NCI-H128 (cell line): ENCODE measurements around the gene MMRN1.
"Not testable (repeated sequence)": the region's sequence is repeated elsewhere in the genome, so short reads cannot be mapped to it uniquely, and the experiment has no call there.

ENCODE experiments used
- DNase-seq: peaks from one replicate; lab custom pipeline; 2025; ENCODE audit not compliant: unreplicated experiment; lab: John Stamatoyannopoulos, UW

The MMRN1 gene, protein sequence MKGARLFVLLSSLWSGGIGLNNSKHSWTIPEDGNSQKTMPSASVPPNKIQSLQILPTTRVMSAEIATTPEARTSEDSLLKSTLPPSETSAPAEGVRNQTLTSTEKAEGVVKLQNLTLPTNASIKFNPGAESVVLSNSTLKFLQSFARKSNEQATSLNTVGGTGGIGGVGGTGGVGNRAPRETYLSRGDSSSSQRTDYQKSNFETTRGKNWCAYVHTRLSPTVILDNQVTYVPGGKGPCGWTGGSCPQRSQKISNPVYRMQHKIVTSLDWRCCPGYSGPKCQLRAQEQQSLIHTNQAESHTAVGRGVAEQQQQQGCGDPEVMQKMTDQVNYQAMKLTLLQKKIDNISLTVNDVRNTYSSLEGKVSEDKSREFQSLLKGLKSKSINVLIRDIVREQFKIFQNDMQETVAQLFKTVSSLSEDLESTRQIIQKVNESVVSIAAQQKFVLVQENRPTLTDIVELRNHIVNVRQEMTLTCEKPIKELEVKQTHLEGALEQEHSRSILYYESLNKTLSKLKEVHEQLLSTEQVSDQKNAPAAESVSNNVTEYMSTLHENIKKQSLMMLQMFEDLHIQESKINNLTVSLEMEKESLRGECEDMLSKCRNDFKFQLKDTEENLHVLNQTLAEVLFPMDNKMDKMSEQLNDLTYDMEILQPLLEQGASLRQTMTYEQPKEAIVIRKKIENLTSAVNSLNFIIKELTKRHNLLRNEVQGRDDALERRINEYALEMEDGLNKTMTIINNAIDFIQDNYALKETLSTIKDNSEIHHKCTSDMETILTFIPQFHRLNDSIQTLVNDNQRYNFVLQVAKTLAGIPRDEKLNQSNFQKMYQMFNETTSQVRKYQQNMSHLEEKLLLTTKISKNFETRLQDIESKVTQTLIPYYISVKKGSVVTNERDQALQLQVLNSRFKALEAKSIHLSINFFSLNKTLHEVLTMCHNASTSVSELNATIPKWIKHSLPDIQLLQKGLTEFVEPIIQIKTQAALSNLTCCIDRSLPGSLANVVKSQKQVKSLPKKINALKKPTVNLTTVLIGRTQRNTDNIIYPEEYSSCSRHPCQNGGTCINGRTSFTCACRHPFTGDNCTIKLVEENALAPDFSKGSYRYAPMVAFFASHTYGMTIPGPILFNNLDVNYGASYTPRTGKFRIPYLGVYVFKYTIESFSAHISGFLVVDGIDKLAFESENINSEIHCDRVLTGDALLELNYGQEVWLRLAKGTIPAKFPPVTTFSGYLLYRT

DNA sequence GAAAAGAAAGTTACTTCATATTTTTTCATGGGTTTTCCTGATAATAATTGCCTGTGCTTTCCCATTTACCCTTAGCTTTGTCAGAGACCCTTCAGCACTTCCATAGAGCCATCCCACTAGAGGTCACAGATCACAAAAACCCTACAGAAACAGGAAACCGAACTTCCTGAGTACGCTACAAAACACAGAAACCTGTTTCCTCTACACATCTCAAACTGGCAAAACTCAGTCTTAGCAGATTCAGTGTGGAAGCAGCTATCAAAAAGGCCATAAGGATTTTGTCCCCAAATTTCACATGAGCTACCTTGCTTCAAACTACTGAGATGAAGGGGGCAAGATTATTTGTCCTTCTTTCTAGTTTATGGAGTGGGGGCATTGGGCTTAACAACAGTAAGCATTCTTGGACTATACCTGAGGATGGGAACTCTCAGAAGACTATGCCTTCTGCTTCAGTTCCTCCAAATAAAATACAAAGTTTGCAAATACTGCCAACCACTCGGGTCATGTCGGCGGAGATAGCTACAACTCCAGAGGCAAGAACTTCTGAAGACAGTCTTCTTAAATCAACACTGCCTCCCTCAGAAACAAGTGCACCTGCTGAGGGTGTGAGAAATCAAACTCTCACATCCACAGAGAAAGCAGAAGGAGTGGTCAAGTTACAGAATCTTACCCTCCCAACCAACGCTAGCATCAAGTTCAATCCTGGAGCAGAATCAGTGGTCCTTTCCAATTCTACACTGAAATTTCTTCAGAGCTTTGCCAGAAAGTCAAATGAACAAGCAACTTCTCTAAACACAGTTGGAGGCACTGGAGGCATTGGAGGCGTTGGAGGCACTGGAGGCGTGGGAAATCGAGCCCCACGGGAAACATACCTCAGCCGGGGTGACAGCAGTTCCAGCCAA is at the start of gene MMRN1:
MMRN1 (plus strand) TSS at position 206 of the 902 bp plus-strand sequence; CDS start at position 324, 118 bp downstream.
- DNase-seq = no peak

DNA sequence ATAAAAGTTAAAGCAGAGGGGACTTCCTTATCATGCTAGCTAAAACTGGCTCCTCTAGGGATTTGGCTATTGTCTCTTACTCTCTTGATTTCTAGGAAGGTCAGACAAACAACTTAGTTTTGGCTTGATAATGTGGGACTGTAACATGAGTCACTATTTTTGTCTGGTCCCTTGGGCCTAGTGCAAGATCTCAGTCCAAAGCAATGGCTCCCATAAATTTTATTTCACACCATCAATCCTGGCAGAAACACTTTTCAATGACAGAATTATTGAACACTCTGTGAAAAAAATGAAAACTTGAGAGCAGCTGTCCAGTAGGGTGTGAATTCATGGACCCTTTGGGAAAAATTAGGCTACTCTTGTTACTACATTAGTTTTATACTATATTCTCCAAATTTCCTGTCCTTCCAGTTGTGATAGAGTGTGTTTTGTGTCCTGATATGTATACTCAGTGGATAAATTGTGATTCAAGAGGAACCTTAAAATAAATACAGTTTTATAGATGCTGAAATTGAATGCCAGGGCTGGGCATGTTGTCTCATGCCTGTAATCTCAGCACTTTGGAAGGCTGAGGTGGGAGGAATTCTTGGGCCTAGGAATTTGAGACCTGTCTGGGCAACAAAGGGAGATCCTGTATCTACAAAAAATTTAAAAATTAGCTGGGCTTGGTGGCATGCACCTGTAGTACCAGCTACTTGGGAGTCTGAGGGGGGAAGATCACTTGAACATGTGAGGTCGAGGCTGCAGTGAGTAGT is 46.9 kb upstream of the MMRN1 start:
- no peak for DNase-seq

DNA sequence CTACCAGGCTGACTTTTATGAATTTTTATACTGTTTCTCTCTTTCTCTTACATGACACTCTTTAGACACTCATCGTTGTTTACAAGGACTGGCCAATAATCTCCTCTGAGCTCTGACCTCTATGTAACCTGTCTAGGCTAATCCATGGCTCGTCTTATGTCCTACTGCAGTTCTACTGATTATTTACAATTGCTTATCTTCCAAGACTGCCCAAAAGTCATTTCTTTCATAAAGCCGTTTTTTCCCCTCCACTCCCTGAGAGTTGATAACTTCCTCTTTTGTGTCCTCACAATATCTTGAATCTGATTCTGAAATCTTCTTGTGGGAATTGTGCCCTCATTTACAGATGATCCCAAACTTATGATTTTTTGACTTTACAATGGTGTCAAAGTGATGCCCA is 39.4 kb upstream of the MMRN1 start:
- no peak for DNase-seq

DNA sequence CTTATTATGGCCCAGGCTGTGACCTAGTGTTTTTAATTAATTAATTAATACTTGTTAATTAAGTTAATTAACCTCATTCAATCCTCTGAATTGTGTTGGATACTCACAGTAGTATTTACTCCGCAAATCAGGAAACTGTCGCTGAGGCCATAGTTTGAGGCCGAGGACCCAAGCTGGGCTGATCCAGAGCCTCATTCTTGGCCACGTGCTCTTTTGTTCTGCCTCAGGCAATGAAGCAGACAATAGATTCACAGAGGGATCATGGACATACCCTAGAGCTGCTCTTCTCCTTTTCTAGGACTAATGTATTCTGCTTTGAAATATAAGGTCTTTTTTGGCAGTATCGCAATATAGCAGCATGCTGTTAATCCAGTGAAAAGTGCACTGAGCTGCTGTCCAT is 33.7 kb upstream of the MMRN1 start:
- no peak for DNase-seq

DNA sequence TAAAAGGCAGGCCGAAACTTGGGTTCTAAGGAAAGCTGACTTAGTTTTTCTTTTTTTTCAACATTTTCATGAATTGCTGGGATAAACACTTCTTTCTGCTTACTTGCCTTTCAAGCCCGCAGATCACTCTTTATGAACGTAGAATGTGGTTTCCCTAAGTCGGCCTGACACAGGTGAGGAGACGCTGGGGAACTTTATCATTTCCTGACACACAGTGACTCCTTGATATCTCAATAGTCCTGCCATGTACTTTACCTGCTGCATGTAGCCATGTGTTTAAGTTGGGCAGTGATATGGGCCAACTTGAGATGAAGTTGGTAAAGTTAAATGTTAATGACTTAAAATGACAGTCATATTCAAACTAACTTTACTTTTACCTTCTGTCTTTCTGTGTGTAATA is 31.1 kb upstream of the MMRN1 start:
- no peak for DNase-seq

DNA sequence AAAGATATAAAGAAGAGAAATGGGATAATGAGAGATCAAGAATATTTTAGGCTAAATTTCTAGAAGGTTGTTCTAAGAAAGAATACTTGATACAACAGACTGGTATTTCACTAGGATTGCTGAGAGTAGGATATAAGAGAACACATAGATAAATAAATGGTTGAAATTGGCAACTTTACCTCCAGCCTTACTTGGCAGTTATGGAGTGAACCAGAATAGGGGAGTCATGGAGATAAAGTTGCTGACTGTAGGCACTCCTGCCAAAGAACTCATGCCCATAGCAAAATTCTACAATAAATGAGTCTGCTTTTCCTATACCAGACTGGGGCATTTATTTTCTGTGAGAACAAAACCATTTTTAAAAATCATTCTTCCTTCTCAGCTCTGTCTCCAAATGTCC is 26.4 kb upstream of the MMRN1 start:
- no peak for DNase-seq

DNA sequence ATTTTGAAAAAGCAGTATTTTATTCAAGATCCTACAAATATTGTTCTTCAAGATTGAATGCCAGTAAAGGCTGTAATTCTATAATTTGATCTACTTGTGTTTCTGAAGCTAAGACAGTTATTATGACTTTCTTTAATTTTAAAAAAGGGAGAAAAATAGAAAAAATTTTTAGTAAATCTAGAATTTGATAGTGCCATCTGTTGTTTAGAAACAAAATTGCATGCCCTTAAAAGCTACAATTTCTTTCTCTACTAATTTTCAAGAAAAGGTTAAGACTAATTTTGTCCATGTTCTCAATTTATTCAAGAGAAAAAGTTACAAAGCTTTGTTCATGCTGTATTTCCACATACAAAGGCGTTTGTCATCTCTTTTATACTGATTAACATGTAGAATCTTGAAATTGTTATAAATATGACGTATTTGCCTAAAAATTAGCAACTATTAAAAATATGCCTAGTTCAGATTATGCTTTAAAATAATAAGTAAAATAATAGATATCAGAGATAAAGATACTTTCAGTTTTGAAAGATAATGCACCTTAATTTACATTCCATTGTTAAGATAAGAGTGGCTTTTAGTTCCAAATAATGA is 25.6 kb upstream of the MMRN1 start:
- no peak for DNase-seq

DNA sequence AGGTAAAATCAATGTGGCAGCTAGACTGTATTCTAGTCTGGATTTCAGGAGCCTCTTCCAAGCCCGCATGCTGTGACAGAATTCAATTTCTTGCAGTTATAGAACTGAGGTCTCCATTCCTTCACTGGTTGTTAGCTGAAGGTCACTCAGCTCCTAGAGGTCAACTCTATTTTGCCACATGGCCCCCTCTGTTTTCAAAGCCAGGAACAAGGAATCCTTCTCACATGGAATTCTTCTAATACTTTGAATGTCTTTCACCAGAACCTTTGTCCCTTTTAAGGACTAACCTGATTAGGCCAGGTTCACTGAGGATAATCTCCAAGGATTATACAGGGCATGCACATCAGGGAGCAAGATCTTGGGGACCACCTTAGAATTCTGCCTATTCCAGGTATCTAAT is 23.4 kb upstream of the MMRN1 start:
- DNase-seq = no peak

DNA sequence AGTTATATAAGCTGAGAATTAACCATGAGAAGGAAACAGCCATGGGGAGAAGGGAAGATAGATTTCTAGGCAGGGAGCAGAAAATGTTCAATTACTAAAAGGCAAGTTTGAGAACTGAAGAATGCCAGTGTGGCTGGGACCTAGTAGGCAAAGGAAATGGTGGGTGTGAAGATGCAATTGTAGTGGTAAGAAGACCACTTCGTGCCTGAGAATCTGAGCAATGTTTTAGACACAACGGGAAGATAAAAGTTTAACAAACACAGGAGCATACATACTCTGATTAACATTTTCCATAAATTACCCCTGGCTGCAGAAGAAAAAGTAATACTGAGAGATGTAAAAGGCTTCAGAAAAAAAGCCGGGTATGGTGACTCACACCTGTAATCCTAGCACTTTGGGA is 18.1 kb upstream of the MMRN1 start:
- no peak for DNase-seq

DNA sequence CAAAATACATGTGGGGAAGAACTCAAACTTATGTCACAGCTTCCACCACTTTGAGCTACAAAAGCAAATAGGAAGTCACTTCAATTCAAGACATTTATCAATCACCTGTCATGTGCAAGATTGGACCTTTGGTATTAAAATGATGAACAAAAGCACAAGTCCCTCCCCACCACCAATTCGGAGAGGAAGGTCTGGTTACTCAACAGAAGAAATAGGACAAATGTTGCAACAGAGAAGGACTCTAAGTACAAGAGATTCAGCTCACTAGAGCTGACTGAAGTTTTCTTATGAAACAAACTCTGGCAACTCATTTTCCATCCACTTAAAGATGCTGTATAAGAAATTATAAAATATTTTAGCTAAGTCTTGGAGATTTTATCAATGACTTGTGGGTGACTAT is 16.0 kb upstream of the MMRN1 start:
- no peak for DNase-seq

DNA sequence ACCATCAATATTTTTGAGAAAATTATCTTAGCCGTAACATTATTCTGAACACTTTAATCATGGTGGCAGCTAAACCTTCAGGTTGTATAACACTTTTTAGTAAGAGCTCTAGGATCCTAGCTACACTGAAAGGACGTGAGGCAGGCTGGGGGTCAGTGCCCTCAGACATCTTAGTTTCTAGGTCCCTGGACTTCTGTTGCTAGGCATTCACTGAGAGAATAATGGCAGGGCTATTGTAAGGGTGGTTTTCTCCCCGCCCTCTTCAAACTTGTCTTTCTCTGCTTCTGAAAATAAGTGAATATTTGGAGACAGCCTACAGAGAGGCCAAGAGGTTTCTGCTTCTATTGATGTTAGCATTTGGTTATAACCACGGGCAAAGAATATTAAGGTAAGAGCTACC is 15.4 kb upstream of the MMRN1 start:
- no peak for DNase-seq

DNA sequence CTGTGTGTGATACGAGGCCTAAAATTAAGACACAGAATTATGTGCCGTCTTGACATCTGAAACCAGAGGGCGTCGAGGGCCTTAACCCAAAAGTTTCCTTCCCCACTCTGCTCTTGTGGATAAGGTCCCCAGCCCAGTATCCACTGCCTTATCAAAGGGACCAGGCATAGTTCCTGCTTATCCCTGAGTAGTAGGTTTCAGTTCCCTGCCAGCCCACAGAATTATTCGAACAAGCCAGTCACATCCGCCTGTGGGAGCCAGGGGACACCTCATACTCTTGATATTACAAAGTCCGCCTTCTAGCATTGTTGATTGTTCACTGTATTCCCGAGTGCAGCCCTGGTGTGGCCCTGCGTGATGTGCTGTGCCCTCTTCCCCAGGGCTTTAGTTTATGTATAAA is 5.4 kb upstream of the MMRN1 start:
- no peak for DNase-seq

DNA sequence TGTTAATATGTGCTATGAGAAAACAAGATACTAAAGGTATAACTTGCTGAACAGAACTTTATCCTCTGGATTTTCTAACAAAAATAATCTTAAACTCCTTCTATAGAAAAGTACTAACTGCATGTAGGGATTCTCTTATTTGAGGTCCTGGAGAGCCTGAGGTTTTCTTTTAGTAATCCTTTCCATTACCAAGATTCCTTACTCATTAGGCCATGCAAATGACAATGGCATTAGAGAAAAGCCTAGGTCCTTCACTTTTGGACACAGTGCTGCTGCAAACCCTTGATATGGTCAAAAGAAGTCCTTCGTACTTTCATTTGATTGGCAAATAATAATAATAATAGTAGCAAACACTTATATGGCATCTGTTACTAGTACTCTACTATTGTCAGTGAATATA is 3.2 kb downstream of the MMRN1 start:
- no peak for DNase-seq

DNA sequence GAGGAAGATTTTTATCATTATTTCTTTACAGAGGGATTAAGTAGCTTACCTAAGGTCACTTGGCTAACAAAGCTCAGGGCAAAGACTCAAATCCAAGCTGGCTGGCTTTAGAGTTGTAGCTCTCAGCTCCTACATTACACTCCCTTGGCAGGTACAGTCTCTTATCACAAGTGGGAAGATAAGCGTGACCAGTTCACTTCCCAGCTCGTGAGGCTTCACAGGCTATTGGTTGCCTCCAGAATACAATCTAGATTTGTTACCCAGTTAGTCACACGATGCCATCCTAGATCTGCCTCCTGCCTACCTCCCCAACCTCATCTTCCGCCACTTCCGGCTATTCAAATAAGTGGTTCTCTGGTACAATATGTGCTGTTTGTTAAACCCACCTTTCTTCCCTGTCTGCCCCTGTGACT is 3.7 kb downstream of the MMRN1 start:
- DNase-seq = no peak

DNA sequence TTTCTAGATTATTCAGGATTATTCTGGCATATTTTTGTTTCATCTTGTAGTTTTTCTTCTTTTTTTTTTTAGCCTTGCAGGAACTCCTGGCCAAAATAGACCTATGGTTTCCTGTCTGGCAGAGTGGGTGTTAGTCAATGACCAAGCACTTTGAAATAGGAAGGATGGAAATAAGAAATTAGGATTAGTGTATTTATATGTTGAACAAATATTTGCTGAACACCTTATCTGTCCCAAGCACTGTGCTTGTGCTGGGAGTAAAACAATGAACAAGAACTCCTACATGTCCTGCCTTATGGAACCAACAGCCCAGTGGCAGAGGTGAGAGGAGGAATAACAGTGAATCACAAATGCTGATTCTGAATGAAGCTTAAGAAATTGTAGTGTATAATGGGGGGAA is 4.5 kb downstream of the MMRN1 start:
- DNase-seq = no peak

DNA sequence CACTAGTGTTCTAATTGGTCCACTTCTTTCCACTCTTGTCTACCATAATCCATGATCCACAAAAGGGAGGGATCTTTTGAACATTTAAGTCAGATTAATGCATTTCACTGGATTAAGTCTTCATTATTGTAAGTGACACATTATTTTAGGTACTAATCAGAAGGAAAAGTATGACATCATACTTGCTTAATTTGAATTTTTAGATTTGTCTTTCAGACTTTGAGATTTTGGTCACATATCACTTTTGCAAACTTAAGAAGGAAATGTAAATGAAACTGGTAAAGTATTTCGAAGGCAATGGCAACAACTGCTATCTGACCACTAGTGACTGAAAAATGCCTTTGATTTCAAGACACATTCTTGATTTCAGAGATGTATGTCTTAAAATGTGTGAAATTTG is 5.2 kb downstream of the MMRN1 start:
- no peak for DNase-seq

DNA sequence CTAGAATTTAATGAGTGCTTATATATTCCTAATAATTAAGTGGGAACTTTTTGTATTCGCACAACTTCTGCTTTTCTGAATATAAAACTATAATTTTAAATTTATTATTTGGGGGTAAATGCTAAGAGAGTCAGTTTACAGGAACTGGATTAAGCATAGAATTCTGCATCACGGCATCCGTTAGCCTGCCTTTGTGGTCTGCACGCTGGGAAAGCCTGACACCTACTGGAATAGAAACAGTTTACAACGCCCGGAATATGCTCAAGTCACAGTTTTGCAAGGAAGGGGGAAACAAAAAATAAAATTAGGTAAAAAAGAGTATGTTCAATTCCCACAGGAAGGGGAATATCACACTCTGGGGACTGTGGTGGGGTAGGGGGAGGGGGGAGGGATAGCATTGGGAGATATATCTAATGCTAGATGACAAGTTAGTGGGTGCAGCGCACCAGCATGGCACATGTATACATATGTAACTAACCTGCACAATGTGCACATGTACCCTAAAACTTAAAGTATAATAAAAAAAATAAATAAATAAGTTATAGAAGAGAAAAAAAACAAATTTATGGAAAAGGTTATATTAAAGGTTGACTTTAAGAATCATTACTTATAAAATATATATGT is 7.3 kb downstream of the MMRN1 start:
- not testable (repeated sequence) for DNase-seq

DNA sequence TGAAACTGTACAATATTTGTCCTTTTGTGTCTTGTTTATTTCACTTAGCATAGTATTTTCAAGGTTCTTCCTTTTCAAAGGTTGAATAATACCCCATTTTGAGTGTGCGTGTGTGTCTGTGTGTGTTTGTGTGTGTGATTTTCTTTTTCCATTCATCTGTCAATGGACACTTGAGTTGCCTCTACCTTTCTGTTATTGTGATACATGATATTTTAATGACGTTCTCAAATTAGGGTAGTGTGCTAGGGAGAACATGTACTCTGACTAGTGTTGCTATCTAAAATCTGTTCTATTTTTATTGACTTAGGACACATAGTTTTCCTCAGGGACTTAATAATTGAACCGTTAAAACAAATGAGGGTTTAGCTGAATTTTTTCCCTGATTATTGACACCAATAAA is 9.9 kb downstream of the MMRN1 start:
- DNase-seq = peak; percentile 52

DNA sequence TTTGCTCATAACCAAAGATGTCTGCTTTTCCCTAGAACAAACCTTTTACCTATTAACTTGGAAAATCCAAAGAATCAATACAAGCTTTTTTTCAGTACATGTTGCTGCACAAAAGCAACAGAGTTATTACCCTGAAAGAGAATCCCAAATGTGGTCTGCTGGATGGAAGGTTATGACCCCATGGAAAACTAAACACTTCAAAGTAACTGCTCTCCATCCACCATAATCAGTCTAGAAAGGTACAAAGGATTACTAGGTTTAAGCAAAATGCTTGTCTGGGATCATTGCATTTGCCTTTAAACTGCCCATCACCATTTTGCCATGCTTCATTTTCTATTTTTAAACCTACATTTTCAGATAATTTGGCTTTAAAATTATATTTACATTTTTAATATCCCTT is 11.7 kb downstream of the MMRN1 start:
- DNase-seq = no peak
